ENCODE data around the gene HCCS. TPM values are rescaled to one million over a fixed set of nuclear protein-coding genes. Genes with fewer than 3 reads are reported as not detected.

The HCCS gene
- total RNA-seq, 1 experiment from 2014 or later = 28.2 TPM

- peaks cover 4 to 13% of the 10 kb centered on the region in 2 experiments; a peak in 1 of 4 replicates for H3K36me3 ChIP-seq (ENCODE audit: control insufficient read depth in 1 of 2, insufficient read depth in 2 of 2, low read length in 2 of 2)
- no peak overlapping the region for H2AFZ ChIP-seq (ENCODE audit: low read depth, low read length, poor library complexity, severe bottlenecking)
- ATAC-seq (no peak), DNase-seq (ENCODE audit: low read depth, low spot score) (no peak)
- BruUV-seq (replicated peaks) = no TSS peak
- ChIA-PET CTCF (no interaction called here), RAD21 (ENCODE audit: low non-redundant PET in 1 of 2, low total read pairs in 2 of 2, uncharacterized antibody in 2 of 2, unreplicated experiment in 2 of 2) (no interaction called here), POLR2A (no interaction called here)
- no peaks in the 10 kb centered on the region for H3K4me1 ChIP-seq (ENCODE audit: control insufficient read depth in 1 of 2, insufficient read depth in 2 of 2, low read length in 2 of 2)
- H3K27ac ChIP-seq (ENCODE audit: low read depth, low read length) = no peak overlapping the region
- H3K27me3 ChIP-seq (ENCODE audit: insufficient read depth, low read length) = no peaks in the 10 kb centered on the region
- intact Hi-C loops (cut with micrococcal nuclease) = no loop called here
- H3K4me3 ChIP-seq (replicated peaks in 1 of 2; ENCODE audit: low read depth in 1 of 2, low read length in 2 of 2) = no peak overlapping the region
- H3K9me3 ChIP-seq (ENCODE audit: control insufficient read depth in 1 of 2, insufficient read depth in 1 of 2, low read depth in 1 of 2, low read length in 2 of 2) = no peaks in the 10 kb centered on the region
- no peak for TF ChIP-seq CEBPB (IDR thresholded peaks at IDR 0.05; ENCODE audit: low read depth)
- no peak for TF ChIP-seq ZBTB33 (IDR thresholded peaks at IDR 0.05; ENCODE audit: extremely low read depth, insufficient replicate concordance, low read length)
- no peak for TF ChIP-seq POLR2A (IDR thresholded peaks at IDR 0.05; ENCODE audit: borderline replicate concordance, extremely low read depth, insufficient read depth, insufficient read length)
- no peak for TF ChIP-seq MAX (IDR thresholded peaks at IDR 0.05)
- TF ChIP-seq YY1 (IDR thresholded peaks at IDR 0.05; ENCODE audit: extremely low read depth, insufficient replicate concordance, low read depth, low read length) = no peak
- TF ChIP-seq ZNF274 (IDR thresholded peaks at IDR 0.05; ENCODE audit: low read depth, low read length) = no peak
- no peak for TF ChIP-seq RAD21 (IDR thresholded peaks at IDR 0.05; ENCODE audit: low read depth)
- no peak for TF ChIP-seq EGR1 (IDR thresholded peaks at IDR 0.05; ENCODE audit: low read depth)
- TF ChIP-seq SP1 (IDR thresholded peaks at IDR 0.05; ENCODE audit: low read depth) = no peak
- no peak for TF ChIP-seq POLR2AphosphoS5 (IDR thresholded peaks at IDR 0.05; ENCODE audit: low read depth, low read length)
- no peak for TF ChIP-seq SRF (IDR thresholded peaks at IDR 0.05; ENCODE audit: low read depth)
- TF ChIP-seq FOSL1 (IDR thresholded peaks at IDR 0.05; ENCODE audit: low read depth) = no peak
- TF ChIP-seq SIN3A (IDR thresholded peaks at IDR 0.05; ENCODE audit: low read depth) = no peak
- TF ChIP-seq ZFX (IDR thresholded peaks at IDR 0.05) = no peak
- no peak for TF ChIP-seq EZH2phosphoT487 (IDR thresholded peaks at IDR 0.05; ENCODE audit: borderline replicate concordance)
- no peak overlapping the region for H3K4me2 ChIP-seq (ENCODE audit: low read length)
- H3K79me2 ChIP-seq (ENCODE audit: insufficient read depth, low read length) = no peaks in the 10 kb centered on the region
- no peaks in the 10 kb centered on the region for H3K9me2 ChIP-seq (ENCODE audit: insufficient read depth)
- no peak overlapping the region for H3K9ac ChIP-seq (ENCODE audit: low read length)
- no peaks in the 10 kb centered on the region; the same call in 1 of the 2 replicates for H4K20me1 ChIP-seq (ENCODE audit: insufficient read depth)
These were observed 13.0 kb downstream of the HCCS start for GRCh38 chrX:11124112-11124511.
